Measurements from ENCODE around the gene CTSO. TPM values are rescaled to one million over a fixed set of nuclear protein-coding genes. Genes with fewer than 3 reads are reported as not detected.

The CTSO gene
- total RNA-seq, 1 donor from 2014 or later: 30.5 TPM

DNA sequence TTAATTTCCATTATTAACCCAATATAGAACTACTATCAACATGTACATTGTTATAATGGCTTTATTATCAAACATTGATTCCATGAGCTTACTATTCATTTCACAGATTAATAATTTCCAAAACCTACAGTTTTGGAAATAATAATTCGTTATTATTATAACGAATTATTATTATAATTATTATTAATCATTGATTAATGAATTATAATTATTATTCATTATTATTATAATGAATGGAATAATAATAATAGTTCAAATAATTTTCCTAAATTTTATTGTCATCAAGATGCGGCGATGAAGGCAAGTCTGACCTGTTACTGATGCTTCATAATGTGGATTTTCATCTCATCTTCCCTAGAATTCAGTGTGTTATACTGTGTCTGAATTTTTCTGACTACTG lies 22.0 kb downstream of the CTSO start:
- Histone ChIP-seq H3K9me3 (no peaks in the 10 kb centered on the region), H3K4me1 (no peaks in the 10 kb centered on the region), H3K4me3 (no peak overlapping the region), H3K36me3 (peaks cover 23% of the 10 kb centered on the region), H3K27me3 (no peaks in the 10 kb centered on the region), H3K27ac (no peak overlapping the region)
- intact Hi-C loops (cut with DNase I): no loop called here
- TF ChIP-seq, protein P1, sequence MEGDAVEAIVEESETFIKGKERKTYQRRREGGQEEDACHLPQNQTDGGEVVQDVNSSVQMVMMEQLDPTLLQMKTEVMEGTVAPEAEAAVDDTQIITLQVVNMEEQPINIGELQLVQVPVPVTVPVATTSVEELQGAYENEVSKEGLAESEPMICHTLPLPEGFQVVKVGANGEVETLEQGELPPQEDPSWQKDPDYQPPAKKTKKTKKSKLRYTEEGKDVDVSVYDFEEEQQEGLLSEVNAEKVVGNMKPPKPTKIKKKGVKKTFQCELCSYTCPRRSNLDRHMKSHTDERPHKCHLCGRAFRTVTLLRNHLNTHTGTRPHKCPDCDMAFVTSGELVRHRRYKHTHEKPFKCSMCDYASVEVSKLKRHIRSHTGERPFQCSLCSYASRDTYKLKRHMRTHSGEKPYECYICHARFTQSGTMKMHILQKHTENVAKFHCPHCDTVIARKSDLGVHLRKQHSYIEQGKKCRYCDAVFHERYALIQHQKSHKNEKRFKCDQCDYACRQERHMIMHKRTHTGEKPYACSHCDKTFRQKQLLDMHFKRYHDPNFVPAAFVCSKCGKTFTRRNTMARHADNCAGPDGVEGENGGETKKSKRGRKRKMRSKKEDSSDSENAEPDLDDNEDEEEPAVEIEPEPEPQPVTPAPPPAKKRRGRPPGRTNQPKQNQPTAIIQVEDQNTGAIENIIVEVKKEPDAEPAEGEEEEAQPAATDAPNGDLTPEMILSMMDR (IDR thresholded peaks at IDR 0.05): no peak
- no peak for DNase-seq
- ATAC-seq: no peak

DNA sequence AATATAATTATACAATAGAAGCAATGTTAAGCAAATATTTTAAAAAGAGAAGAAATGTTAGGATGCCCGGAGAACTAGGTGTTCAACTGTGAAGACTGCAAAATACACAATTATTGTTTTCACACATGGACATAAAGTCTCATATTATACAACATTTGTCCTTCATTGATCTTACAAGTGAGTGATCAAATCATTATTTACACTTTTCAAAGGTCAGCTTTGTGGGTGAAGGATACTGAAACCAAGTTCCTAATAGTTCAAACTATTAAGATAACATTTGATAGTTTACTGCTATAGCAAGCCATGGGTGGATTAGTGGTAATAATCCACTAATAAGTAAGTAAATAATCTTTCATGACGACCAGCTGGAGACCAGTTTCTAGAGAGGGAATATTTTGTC lies 23.3 kb downstream of the CTSO start:
- H3K36me3 ChIP-seq: peaks cover 30% of the 10 kb centered on the region
- H3K9me3 ChIP-seq: no peaks in the 10 kb centered on the region
- TF ChIP-seq, protein P1 (IDR thresholded peaks at IDR 0.05): no peak
- no peaks in the 10 kb centered on the region for H3K27me3 ChIP-seq
- intact Hi-C loops (cut with DNase I): no loop called here
- H3K27ac ChIP-seq: no peak overlapping the region
- DNase-seq: no peak
- no peak overlapping the region for H3K4me3 ChIP-seq
- ATAC-seq: no peak
- no peaks in the 10 kb centered on the region for H3K4me1 ChIP-seq

DNA sequence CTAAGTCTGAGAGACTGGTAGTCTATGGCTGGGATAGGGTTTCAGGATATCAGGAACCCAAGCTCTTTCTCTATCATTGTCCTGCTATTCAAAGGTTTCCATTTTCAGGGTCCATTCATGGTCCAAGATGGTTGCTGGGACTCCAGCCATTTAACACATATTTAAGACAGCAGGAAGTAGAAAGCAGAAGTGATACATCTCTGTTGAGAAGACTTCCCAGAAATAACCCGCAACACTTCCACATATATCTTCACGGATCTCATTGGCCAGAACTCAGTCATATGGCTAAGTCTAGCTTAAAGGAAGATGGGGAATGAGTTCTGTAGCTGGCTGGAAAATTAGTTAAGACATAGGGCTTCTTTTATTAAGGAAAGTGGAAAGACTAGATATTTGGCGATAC lies 23.8 kb downstream of the CTSO start:
- intact Hi-C loops (cut with DNase I): no loop called here
- no peak overlapping the region for H3K4me3 ChIP-seq
- no peaks in the 10 kb centered on the region for H3K27me3 ChIP-seq
- H3K36me3 ChIP-seq: peaks cover 35% of the 10 kb centered on the region
- no peaks in the 10 kb centered on the region for H3K9me3 ChIP-seq
- TF ChIP-seq, protein P1 (IDR thresholded peaks at IDR 0.05): no peak
- H3K27ac ChIP-seq: no peak overlapping the region
- DNase-seq: no peak
- ATAC-seq: peak; percentile 50
- H3K4me1 ChIP-seq: no peaks in the 10 kb centered on the region

DNA sequence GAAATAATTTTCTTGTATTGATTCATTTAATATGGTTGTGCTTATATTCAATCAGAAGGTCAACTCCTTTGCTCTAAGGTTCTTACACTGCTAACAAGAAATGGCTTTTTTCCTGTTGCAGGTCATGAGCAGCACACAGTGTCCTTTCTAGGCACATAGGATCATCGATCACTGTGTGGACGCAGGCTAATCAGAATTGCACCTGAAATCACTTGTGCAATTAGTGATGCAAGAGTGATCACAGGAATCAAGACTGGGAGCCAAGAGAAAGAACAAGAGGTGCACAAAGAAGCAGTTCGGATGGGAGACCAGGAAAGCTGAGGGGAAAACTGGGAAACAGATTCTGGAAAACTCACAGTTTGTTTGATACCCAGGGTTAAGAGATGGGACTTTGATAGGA lies 29.0 kb downstream of the CTSO start:
- DNase-seq (no peak), ATAC-seq (no peak)
- no peak overlapping the region for H3K4me3 ChIP-seq
- H3K36me3 ChIP-seq: peaks cover 38% of the 10 kb centered on the region
- no peak overlapping the region for H3K27ac ChIP-seq
- no peaks in the 10 kb centered on the region for H3K27me3 ChIP-seq
- TF ChIP-seq, protein P1 (IDR thresholded peaks at IDR 0.05): no peak
- intact Hi-C loops (cut with DNase I): no loop called here
- no peaks in the 10 kb centered on the region for H3K9me3 ChIP-seq
- H3K4me1 ChIP-seq: no peaks in the 10 kb centered on the region

DNA sequence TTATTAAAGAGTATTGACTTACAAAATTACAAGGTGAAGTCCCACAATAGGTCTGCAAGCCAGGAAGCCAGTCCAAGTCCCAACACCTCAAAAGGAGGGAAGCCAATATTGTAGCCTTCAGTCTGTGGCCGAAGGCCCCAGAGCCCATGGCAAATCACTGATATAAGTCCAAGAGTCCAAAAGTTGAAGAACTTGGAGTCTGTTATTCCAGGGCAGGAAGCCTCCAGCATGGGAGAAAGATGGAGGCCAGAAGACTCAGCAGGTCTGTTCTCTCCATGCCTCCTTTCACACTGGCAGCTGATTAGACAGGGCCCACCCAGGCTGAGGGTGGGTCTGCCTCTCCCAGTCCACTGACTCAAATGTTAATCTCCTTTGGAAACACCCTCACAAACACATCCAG lies 32.1 kb downstream of the CTSO start:
- H3K36me3 ChIP-seq: peaks cover 18% of the 10 kb centered on the region
- ATAC-seq (no peak), DNase-seq (no peak)
- H3K4me3 ChIP-seq: no peak overlapping the region
- H3K27me3 ChIP-seq: no peaks in the 10 kb centered on the region
- no peaks in the 10 kb centered on the region for H3K9me3 ChIP-seq
- no peaks in the 10 kb centered on the region for H3K4me1 ChIP-seq
- intact Hi-C loops (cut with DNase I): no loop called here
- H3K27ac ChIP-seq: no peak overlapping the region
- TF ChIP-seq, protein P1 (IDR thresholded peaks at IDR 0.05): no peak

DNA sequence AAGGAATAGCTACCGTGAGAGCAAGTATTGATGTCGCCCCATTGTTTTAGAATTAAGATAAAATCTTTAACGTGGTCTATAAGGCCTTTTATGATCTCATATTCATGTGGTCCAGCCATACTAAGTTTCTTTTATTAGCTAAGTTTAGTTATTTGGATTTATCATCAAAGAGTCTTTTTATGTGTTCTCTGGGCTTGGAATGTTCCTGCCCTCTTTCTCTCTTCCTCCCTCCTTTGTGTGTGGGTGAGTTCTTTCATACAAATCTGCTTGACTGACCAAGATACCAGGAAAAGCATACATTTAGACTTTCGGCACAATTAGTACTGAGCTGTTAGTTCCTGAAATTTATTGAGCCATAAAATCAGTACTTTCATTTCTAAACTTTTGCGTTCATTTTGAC lies 38.9 kb downstream of the CTSO start:
- no peak overlapping the region for H3K27ac ChIP-seq
- no peaks in the 10 kb centered on the region for H3K4me1 ChIP-seq
- intact Hi-C loops (cut with DNase I): no loop called here
- H3K9me3 ChIP-seq: no peaks in the 10 kb centered on the region
- no peaks in the 10 kb centered on the region for H3K27me3 ChIP-seq
- DNase-seq: no peak
- H3K36me3 ChIP-seq: no peaks in the 10 kb centered on the region
- TF ChIP-seq, protein P1 (IDR thresholded peaks at IDR 0.05): no peak
- no peak overlapping the region for H3K4me3 ChIP-seq
- peak; percentile 48 for ATAC-seq
